GM12892 (cell line): ENCODE measurements around the gene CEP83.

ENCODE experiments used
- POLR2AphosphoS5 ChIP-seq: IDR thresholded peaks from 2 replicates; pipeline ENCODE4 v1.6.1; 2011; ENCODE audit warnings: low read depth, low read length, control low read depth
- TAF1 ChIP-seq: IDR thresholded peaks from 2 replicates; pipeline ENCODE4 v1.6.1; 2011; ENCODE audit warnings: low read depth, mild to moderate bottlenecking, control low read depth, low read length, borderline replicate concordance

GRCh38 chr12:94287245-94287628, 172.4 kb downstream of the CEP83 start:
- TF ChIP-seq TAF1 (no peak), POLR2AphosphoS5 (no peak)
